ENCODE data around the gene SFTPB.
A peak's percentile ranks its signal among the peaks of the same experiment; 100 is the strongest.

SFTPB gene

GRCh38 chr2:85702172-85702571 lies 34.2 kb upstream of the SFTPB start:
- DNase-seq = no peak

- DNase-seq = no peak
Observed at GRCh38 chr2:85699325-85699724, 31.3 kb upstream of the SFTPB start.

GRCh38 chr2:85698880-85699254 lies 30.9 kb upstream of the SFTPB start:
- DNase-seq = peak in 1 of 2 donors; percentile 35

- DNase-seq = no peak
Observed at GRCh38 chr2:85698184-85698879, 30.3 kb upstream of the SFTPB start.

- no peak for DNase-seq
Observed at GRCh38 chr2:85697716-85698115, 29.7 kb upstream of the SFTPB start.

- DNase-seq = no peak
Observed at GRCh38 chr2:85697096-85697495, 29.1 kb upstream of the SFTPB start.

GRCh38 chr2:85695691-85696668 lies 28.0 kb upstream of the SFTPB start:
- DNase-seq = no peak

GRCh38 chr2:85695121-85695520 lies 27.1 kb upstream of the SFTPB start:
- no peak for DNase-seq

GRCh38 chr2:85694052-85695025 lies 26.3 kb upstream of the SFTPB start, which contains the start of gene GNLY:
GNLY (plus strand) TSS chr2:85694358; CDS start chr2:85694419, 61 bp downstream.
- peak; percentile 26 to 50 for DNase-seq

- no peak for DNase-seq
Observed at GRCh38 chr2:85692039-85692645, 24.1 kb upstream of the SFTPB start.

GRCh38 chr2:85690932-85691331 lies 22.9 kb upstream of the SFTPB start:
- no peak for DNase-seq

GRCh38 chr2:85684806-85685205 lies 16.8 kb upstream of the SFTPB start:
- DNase-seq = no peak

- DNase-seq = no peak
Observed at GRCh38 chr2:85684380-85684779, 16.4 kb upstream of the SFTPB start.

GRCh38 chr2:85682378-85682777 lies 14.4 kb upstream of the SFTPB start:
- DNase-seq = no peak

GRCh38 chr2:85681776-85682175 lies 13.8 kb upstream of the SFTPB start:
- no peak for DNase-seq

- DNase-seq = no peak
Observed at GRCh38 chr2:85681372-85681763, 13.4 kb upstream of the SFTPB start.

- DNase-seq = no peak
Observed at GRCh38 chr2:85680707-85681371, 12.8 kb upstream of the SFTPB start.

- DNase-seq = peak; percentile 66 to 75
Observed at GRCh38 chr2:85678794-85679672, 11.0 kb upstream of the SFTPB start.

GRCh38 chr2:85678377-85678776 lies 10.4 kb upstream of the SFTPB start:
- DNase-seq = no peak

- no peak for DNase-seq
Observed at GRCh38 chr2:85675866-85676548, 8.0 kb upstream of the SFTPB start.
